ENCODE results near the gene KDF1.

- TF ChIP-seq CTCF (IDR thresholded peaks at IDR 0.05; ENCODE audit: low read depth, low read length) (no peak), EZH2phosphoT487 (IDR thresholded peaks at IDR 0.05; ENCODE audit: low read depth) (no peak)
Measured at GRCh38 chr1:26942656-26943055, 17.6 kb downstream of the KDF1 start.
